Activated T-cell treated with anti-CD3 and anti-CD28 coated beads, Interleukin-2, amount 50 U/mL, for 4 hours (primary cell): ENCODE measurements around the gene MYBPH. TPM values are rescaled to one million over a fixed set of nuclear protein-coding genes. Genes with fewer than 3 reads are reported as not detected.

Experiments used
- ATAC-seq, 2 donors: fragments of 200-7000 bp; cut with Tn5 transposase; one replicate each; pipeline ENCODE4 v1.10.0; 2021
- DNase-seq: peaks from one replicate; pipeline ENCODE4 v3.0.0-alpha.2; 2020
- H3K27me3 Mint-ChIP-seq: one replicate; pipeline ENCODE4 v1.8.0; 2021; ENCODE audit warnings: low read depth, mixed read lengths
- H3K36me3 Mint-ChIP-seq: one replicate; pipeline ENCODE4 v1.8.0; 2022; ENCODE audit warnings: mixed read lengths; ENCODE audit not compliant: insufficient read depth
- H3K4me1 Mint-ChIP-seq: one replicate; pipeline ENCODE4 v1.8.0; 2021; ENCODE audit warnings: low read depth, mixed read lengths
- H3K4me3 Mint-ChIP-seq: one replicate; pipeline ENCODE4 v1.8.0; 2021; ENCODE audit warnings: mild to moderate bottlenecking, moderate library complexity, mixed read lengths
- H3K9me3 Mint-ChIP-seq: one replicate; pipeline ENCODE4 v1.8.0; 2021; ENCODE audit warnings: mixed read lengths
- total RNA-seq, 3 donors: library from RNA; stranded (reverse); gene quantifications; one replicate each; pipeline ENCODE4 v1.2.1, GENCODE V29; 2021

MYBPH gene, protein sequence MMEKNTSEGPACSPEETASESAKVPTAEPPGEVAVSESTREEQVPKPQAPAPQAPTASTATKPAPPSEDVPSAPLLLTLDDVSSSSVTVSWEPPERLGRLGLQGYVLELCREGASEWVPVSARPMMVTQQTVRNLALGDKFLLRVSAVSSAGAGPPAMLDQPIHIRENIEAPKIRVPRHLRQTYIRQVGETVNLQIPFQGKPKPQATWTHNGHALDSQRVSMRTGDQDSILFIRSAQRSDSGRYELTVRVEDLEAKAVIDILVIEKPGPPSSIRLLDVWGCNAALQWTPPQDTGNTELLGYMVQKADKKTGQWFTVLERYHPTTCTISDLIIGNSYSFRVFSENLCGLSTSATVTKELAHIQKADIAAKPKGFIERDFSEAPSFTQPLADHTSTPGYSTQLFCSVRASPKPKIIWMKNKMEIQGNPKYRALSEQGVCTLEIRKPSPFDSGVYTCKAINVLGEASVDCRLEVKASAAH
- total RNA-seq = not detected

DNA sequence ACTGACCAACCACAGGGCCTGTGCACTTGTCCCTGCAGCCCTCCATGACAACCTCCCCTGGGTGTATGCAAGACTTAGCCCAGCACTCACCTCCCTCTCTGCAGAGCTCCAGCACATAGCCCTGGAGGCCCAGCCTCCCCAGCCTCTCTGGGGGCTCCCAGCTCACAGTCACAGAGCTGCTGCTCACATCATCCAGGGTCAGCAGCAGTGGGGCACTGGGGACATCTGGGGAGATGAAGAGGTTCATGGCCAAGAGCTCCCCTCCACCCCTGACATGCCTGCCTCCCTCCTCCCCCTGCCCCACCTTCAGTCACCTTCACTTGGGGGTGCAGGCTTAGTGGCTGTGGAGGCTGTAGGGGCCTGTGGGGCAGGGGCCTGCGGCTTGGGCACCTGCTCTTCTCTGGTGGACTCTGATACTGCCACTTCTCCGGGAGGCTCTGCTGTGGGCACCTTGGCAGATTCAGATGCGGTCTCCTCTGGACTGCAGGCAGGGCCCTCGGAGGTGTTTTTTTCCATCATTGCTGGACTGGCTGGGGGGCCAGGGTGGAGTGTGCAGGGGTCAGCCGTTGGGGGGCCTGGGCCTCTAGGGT, at the start of gene MYBPH:
MYBPH (minus strand) TSS at position 590 of the 590 bp plus-strand sequence; CDS start at position 519, 71 bp downstream.
- H3K27me3 Mint-ChIP-seq = peaks cover 5% of the 10 kb centered on the region
- no peaks in the 10 kb centered on the region for H3K36me3 Mint-ChIP-seq
- no peak for DNase-seq
- H3K9me3 Mint-ChIP-seq = no peaks in the 10 kb centered on the region
- ATAC-seq = no peak
- H3K4me3 Mint-ChIP-seq = no peak within 1 kb of the TSS
- H3K4me1 Mint-ChIP-seq = no peaks in the 10 kb centered on the region

DNA sequence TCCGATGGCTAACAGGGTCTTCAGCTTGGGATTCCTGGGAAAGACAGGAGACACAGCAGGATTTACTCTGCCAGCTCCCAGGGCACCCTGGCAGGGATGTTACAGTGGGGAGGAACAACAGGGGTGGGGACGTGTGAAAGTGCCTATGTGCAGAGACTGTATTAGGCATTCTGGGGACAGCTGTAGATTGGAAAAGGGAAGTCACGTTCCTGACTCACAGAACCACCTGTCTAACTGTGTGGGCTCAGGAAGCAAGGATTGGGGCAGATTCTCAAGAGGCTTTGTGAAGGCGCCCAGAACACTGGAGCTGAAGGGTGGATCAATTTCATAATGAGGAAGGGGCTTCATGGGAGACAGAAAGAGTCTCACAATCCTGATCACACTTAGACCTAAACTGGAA, 49.4 kb upstream of the MYBPH start:
- ATAC-seq = no peak
- Mint-ChIP-seq H3K27me3 (peaks cover 5% of the 10 kb centered on the region), H3K4me1 (no peaks in the 10 kb centered on the region), H3K9me3 (no peaks in the 10 kb centered on the region), H3K36me3 (no peaks in the 10 kb centered on the region), H3K4me3 (no peak overlapping the region)
- no peak for DNase-seq

DNA sequence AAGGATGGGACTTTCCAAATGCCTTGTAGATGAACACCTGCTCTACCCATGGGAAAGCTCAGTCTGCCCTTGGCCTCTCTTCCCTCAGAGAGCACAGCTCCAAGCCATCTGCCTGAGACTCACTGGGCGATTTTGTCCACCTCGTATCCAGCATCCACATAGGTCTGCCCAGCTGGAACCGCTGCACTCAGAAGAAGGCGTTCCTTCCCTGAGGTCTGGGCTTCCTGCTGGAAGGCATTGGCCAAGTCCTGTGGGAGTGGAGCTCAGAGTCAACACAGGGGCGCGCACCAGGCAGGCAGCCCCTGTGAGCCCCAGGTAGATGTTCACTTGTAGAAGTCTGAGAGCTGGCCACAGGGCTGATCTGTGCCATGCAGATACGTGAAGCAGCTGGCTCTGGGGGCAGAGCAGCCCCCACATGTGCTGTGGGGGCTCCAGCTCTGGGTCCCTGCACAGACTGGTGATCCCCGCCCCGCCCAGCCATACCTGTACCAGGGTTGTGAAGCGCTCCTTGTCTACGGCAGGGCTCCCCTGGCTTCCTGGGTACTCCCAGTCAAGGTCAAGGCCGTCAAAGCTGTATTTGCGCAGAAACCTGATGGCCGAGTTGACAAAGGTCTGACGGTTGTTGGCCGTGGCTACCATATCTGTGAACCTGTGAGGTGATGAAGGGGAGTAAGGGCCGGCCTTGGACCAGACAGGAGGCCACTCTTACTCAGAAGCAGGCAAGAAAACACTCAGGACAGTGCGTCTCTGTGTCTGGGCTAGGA, 47.6 kb upstream of the MYBPH start:
- ATAC-seq (no peak), DNase-seq (no peak)
- Mint-ChIP-seq H3K36me3 (no peaks in the 10 kb centered on the region), H3K27me3 (peaks cover 7% of the 10 kb centered on the region), H3K4me1 (no peaks in the 10 kb centered on the region), H3K4me3 (no peak overlapping the region), H3K9me3 (no peaks in the 10 kb centered on the region)

DNA sequence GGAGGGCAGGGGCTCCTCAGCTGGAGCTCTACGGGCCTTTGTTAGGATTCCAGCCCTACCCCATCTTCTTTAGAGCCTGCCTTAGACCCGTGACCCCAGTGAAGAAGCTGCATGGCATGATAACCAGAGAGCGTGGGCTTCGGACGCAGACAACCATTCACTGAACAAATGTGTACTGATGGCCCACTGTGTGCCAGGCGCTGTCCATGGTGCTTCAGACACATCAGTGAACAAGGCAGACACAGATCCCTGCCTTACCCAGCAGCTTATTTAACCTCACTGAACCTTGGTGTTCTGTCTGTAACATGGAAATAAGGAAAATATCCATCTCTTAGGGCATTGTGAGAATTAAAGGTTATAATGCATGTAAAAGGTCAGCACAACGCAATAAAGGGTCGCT, 44.3 kb upstream of the MYBPH start:
- DNase-seq (no peak), ATAC-seq (no peak)
- H3K36me3 Mint-ChIP-seq = no peaks in the 10 kb centered on the region
- no peaks in the 10 kb centered on the region for H3K4me1 Mint-ChIP-seq
- no peaks in the 10 kb centered on the region for H3K9me3 Mint-ChIP-seq
- peaks cover 11% of the 10 kb centered on the region for H3K27me3 Mint-ChIP-seq
- H3K4me3 Mint-ChIP-seq = no peak overlapping the region

DNA sequence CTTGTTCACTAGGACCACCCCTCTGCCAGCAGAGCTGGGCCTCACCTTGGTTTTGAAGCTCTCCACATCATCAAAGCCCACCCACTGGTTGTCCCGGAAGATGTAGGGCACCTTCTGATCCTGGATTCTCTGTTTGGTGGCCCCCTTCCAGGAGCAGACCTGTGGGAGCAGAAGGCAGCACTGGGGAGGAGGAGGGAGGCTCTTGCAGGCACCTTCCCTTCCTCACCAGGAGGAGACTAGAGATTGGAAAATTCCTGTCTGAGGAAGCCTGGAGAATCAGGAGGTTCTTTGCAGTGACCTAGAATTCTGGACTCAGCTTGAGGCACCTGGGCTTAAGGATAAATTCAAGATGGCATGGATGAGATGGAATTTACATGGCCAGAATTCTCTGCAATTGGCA, 43.5 kb upstream of the MYBPH start:
- no peaks in the 10 kb centered on the region for H3K36me3 Mint-ChIP-seq
- no peaks in the 10 kb centered on the region for H3K9me3 Mint-ChIP-seq
- H3K4me3 Mint-ChIP-seq = no peak overlapping the region
- no peaks in the 10 kb centered on the region for H3K4me1 Mint-ChIP-seq
- no peak for DNase-seq
- no peak for ATAC-seq
- H3K27me3 Mint-ChIP-seq = peaks cover 11% of the 10 kb centered on the region

DNA sequence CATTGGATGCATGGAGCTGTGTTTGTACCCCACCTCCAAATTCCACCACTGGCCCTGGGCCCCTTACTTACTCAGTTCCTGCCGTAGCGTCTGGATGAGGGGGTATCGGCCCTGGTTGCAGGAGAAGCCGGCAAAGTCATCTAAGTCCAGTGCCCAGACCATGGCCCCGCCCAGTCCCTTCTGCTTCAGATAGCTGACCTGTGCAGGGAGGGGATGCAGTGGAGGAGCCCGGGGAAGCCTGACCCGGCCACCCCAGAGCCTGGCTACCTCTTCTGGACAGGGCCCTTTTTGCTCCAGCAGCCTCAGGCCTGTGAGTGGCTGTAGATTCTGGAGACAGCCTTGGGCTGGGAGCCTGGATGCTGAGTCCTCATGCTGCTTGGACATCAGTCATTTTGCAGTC, 42.0 kb upstream of the MYBPH start:
- DNase-seq (no peak), ATAC-seq (no peak)
- Mint-ChIP-seq H3K36me3 (no peaks in the 10 kb centered on the region), H3K4me3 (no peak overlapping the region), H3K9me3 (no peaks in the 10 kb centered on the region), H3K4me1 (no peaks in the 10 kb centered on the region), H3K27me3 (peaks cover 13% of the 10 kb centered on the region)

DNA sequence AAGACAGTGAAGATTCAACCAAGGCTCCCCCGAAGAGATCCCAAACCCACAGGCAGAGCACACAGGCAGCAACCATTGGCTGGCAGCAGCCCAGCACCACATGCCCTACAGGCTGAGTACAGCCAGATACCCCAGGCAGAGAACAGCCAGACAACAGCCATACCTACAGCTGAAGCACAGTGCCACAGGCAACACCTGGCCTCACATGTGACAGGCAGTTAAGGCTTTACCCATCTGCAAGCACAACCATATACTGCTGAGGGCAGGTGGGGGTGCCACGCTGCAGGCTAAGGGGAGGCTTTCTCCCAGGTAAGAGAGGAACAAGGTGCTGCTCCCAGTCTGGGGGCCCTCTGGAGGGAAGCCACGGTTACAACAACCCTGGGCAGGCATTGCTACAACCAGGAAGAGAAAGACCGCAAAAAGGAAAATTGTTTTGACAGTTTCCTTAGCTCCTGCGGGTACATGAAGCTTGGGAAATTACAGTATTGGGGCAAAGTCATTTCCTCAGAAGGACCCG, 41.6 kb upstream of the MYBPH start:
- Mint-ChIP-seq H3K4me1 (no peaks in the 10 kb centered on the region), H3K4me3 (no peak overlapping the region), H3K27me3 (peaks cover 13% of the 10 kb centered on the region), H3K9me3 (no peaks in the 10 kb centered on the region), H3K36me3 (no peaks in the 10 kb centered on the region)
- DNase-seq (no peak), ATAC-seq (peak in 1 of 2 donors; percentile 20)

DNA sequence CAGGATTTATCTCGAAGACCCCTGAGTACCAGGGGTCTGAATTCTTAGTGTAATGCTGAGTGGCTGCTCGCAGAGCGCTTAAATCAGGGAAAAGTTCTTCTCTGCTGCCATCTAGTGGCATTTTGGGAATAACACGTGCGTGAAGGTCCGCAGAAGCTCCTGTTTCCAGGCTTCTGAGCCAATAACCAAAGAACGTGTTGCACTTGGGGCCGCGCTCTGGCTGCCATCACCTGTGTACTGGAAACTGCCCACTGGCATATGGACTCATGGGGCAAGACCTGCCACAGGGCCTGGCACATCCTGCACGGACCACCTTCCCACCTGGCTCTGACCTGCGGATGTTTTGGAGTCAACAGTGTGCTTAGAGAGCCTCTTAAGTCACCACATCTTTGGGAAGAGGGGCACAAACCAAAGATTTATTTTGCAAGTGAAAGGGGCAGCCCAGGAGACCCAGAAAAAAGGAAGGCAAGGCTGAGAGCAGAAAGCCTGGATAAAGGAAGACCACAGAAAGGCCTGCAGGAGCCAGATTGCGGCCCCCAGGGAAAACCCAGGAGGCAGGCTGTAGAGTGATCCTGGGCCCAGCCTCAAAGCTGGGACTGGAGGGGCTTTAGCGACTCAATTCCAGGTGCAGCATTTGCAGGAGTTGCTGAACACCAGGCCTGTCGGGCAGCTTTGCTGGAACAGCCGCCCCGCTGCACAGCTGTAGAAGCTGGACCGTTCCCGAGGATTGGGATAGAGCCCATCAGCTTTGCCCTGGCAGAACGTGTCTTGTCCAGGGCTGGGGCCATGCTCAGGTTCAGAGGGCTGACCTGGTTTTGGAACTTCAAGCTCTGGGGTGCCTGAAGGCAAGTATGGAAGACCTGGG, 40.9 kb upstream of the MYBPH start:
- Mint-ChIP-seq H3K4me1 (no peaks in the 10 kb centered on the region), H3K27me3 (peaks cover 13% of the 10 kb centered on the region), H3K36me3 (no peaks in the 10 kb centered on the region), H3K9me3 (no peaks in the 10 kb centered on the region), H3K4me3 (no peak overlapping the region)
- ATAC-seq (peak; percentile 72 to 73), DNase-seq (peak; percentile 41)

DNA sequence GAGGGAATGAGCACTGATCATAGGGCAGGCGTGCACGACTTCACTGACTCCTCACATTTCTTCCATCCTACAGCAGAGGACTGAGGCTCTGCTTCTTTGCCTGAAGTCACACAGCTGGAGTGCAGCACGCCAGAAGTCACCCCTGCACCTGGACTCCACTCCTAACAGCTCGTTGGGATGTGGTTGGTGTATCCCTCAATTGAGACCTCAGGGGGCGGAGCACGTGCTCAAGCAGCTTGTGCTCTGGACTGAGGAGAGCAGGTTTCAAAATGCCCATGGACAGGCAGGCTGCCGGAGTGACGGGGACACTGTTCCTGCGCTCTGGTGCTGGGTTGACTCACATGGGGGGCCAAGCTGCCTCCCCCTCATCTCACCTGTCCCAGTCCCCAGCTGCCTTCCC, 39.9 kb upstream of the MYBPH start:
- Mint-ChIP-seq H3K36me3 (no peaks in the 10 kb centered on the region), H3K4me3 (no peak overlapping the region), H3K4me1 (no peaks in the 10 kb centered on the region), H3K27me3 (peaks cover 13% of the 10 kb centered on the region), H3K9me3 (no peaks in the 10 kb centered on the region)
- no peak for DNase-seq
- no peak for ATAC-seq

DNA sequence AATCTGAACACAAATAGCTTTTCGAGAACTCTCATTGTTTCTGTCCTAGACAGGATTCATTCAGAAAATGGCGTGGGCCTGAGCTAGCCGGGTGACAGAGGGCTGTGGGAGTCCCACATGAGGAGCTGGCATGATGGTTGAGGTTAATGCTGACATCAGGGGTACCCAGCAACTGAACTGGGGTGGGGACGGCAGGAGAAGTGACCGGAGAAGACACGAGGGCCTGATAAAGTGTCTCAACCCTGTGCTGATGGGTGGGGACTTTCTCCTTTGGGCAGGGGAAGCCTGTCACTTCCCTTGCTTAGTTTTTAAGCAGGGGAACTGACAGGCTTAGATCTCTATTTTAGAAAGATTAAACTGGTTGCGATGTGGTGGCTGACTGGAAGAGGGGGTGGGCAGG, 39.2 kb upstream of the MYBPH start:
- Mint-ChIP-seq H3K36me3 (no peaks in the 10 kb centered on the region), H3K4me3 (no peak overlapping the region), H3K4me1 (no peaks in the 10 kb centered on the region), H3K9me3 (no peaks in the 10 kb centered on the region), H3K27me3 (peaks cover 13% of the 10 kb centered on the region)
- no peak for ATAC-seq
- no peak for DNase-seq

DNA sequence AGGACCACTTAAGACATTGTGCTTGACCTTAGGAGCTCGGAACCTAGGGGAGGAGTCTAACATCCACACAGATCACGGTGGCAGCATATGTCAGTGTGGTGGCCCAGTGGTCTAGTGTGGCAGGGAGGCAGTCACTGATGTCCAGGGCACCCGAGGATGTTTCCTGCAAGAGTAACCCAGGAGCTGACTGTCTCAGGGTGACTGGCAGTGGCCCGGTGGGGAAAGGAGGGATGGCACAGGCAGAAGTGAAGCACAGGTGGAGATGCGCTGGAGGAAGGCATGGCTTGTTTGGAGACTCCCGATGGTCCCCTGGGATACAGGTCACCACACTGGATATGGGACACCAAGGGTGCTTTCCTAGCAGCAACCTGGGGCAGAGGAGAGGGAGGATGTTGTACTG, 37.5 kb upstream of the MYBPH start:
- no peaks in the 10 kb centered on the region for H3K9me3 Mint-ChIP-seq
- DNase-seq (no peak), ATAC-seq (no peak)
- H3K36me3 Mint-ChIP-seq = no peaks in the 10 kb centered on the region
- H3K27me3 Mint-ChIP-seq = peaks cover 8% of the 10 kb centered on the region
- no peaks in the 10 kb centered on the region for H3K4me1 Mint-ChIP-seq
- no peak overlapping the region for H3K4me3 Mint-ChIP-seq

DNA sequence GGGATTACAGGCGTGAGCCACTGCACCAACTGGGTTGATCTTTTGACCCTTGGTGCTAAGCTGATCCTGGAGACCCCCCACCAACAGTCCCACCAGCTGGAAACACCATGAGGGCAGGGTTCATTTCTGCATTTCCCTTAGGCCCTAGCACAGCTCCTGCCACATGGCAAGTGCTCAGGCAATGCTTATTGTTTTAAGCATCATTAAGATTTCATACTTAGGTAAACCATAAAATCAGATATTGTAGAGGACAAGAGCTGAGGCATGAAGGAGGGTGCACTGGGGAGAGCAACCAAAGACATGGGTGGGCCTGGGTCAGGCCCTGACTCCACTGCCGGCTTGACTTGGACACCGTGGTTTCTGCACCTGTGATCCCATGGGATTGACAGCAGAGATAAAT, 36.2 kb upstream of the MYBPH start:
- peaks cover 9% of the 10 kb centered on the region for H3K27me3 Mint-ChIP-seq
- H3K36me3 Mint-ChIP-seq = no peaks in the 10 kb centered on the region
- H3K9me3 Mint-ChIP-seq = no peaks in the 10 kb centered on the region
- no peak overlapping the region for H3K4me3 Mint-ChIP-seq
- no peak for ATAC-seq
- DNase-seq = no peak
- H3K4me1 Mint-ChIP-seq = no peaks in the 10 kb centered on the region

DNA sequence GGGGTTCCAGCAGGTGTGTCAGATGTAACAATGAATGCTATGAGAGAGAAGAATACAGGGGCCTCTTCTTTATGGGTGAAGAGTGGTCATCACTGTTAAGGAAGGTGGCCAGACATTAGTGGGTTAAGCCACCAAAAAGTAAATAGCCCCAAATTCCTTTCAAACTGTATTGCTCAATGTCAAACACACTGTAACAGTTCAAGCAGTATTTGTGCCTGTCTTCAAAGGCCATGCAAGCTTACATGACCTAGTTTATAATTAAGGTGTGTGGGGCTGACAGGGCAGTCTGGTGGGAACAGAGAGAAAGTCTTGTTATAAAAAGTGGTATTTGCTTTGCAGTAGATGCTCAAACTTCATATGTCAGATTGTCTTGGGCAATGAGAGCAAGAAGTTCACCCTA, 35.4 kb upstream of the MYBPH start:
- no peak for DNase-seq
- ATAC-seq = no peak
- Mint-ChIP-seq H3K36me3 (no peaks in the 10 kb centered on the region), H3K4me3 (no peak overlapping the region), H3K4me1 (no peaks in the 10 kb centered on the region), H3K9me3 (no peaks in the 10 kb centered on the region), H3K27me3 (peaks cover 4% of the 10 kb centered on the region)

DNA sequence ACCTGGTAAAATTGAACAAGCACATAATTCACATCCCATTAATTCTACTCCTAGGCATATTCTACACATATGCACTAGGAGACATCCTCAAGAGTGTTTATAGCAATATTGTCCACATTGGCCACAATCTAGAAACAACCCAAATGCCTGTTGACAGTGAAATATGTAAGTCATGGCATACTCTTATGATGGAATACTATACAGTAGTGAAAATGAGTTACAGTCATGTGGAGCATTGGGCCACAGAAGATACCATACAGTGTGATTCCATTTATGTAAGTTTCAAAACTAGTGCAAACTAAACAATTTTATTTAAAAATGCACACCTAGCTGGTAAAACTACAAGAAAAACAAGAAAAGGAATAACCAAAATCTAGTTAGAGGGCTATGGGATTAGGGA, 34.7 kb upstream of the MYBPH start:
- DNase-seq (no peak), ATAC-seq (no peak)
- H3K27me3 Mint-ChIP-seq = peaks cover 4% of the 10 kb centered on the region
- H3K4me3 Mint-ChIP-seq = no peak overlapping the region
- H3K9me3 Mint-ChIP-seq = no peaks in the 10 kb centered on the region
- H3K4me1 Mint-ChIP-seq = no peaks in the 10 kb centered on the region
- H3K36me3 Mint-ChIP-seq = no peaks in the 10 kb centered on the region
